K562 (cell line): Measurements from ENCODE around the gene CPSF4. TPM values are rescaled to one million over a fixed set of nuclear protein-coding genes. Genes with fewer than 3 reads are reported as not detected.
"Not testable (repeated sequence)": the region's sequence is repeated elsewhere in the genome, so short reads cannot be mapped to it uniquely, and the experiment has no call there.

Experiments
- ATAC-seq: fragments of 200-7000 bp; cut with Tn5 transposase; 3 replicates; pipeline ENCODE4 v1.9.1; 2020; ENCODE audit warnings: moderate library complexity
- BruUV-seq: library from RNA; stranded (reverse); fragments of 400-500 nt; replicated peaks from 2 replicates; lab custom pipeline; 2021; lab: Mats Ljungman, UMichigan
- CTCF ChIA-PET: fragments of 300-600 bp; formaldehyde crosslinking; extraction: SDS; loops from one replicate; lab custom pipeline; 2021; ENCODE audit warnings: low intra/inter-chr PET ratio; lab: Yijun Ruan, JAX
- POLR2A ChIA-PET: fragments of 300-600, 350-650 bp; sonication (Branson Sonifier 250); formaldehyde crosslinking; extraction: SDS; loops from one replicate; lab custom pipeline; 2021; ENCODE audit warnings: antibody characterized with exemption, inconsistent platforms; lab: Yijun Ruan, JAX
- DNase-seq, 4 experiments: peaks; one replicate each; pipeline versions ENCODE4 v3.0.0 to v3.0.0-alpha.2; 2011 to 2018; ENCODE audit warnings: low spot score in 3 of 4, mixed read lengths in 3 of 4; ENCODE audit errors: extremely low read depth in 1 of 4
- FAIRE-seq: peaks from 2 replicates; lab custom pipeline; 2011; peaks lifted over from hg19 to GRCh38; lab: Jason Lieb, UNC
- H2AFZ ChIP-seq: 2 replicates; pipeline ENCODE4 v1.6.0; 2011; ENCODE audit warnings: low read depth, low read length, control low read depth, inconsistent platforms
- H3K27ac ChIP-seq: fragments of 200-600 bp; 3 replicates; pipeline ENCODE4 v1.8.0; 2011; ENCODE audit warnings: low read depth, mild to moderate bottlenecking, control low read depth, inconsistent platforms, low read length, moderate library complexity, mixed read lengths; ENCODE audit errors: extremely low read depth
- H3K27me3 ChIP-seq, 2 experiments: fragments of 300-600 bp in 1 of 2; 2 replicates in 1 of 2; 3 replicates in 1 of 2; pipeline versions ENCODE4 v1.6.0 to v1.8.0; 2011; ENCODE audit warnings: inconsistent platforms in 2 of 2, low read length in 2 of 2, mild to moderate bottlenecking in 1 of 2, mixed read lengths in 1 of 2, moderate library complexity in 1 of 2; ENCODE audit not compliant: control insufficient read depth in 2 of 2, insufficient read depth in 2 of 2
- H3K36me3 ChIP-seq: fragments of 300-600 bp; 3 replicates; pipeline ENCODE4 v1.8.0; 2011; ENCODE audit warnings: mild to moderate bottlenecking, low read length, inconsistent platforms; ENCODE audit not compliant: control insufficient read depth, insufficient read depth
- H3K4me1 ChIP-seq, 2 experiments: fragments of 200-600 bp in 1 of 2; replicated peaks in 1 of 2; 2 replicates in 1 of 2; 3 replicates in 1 of 2; pipeline versions ENCODE4 v1.5.1 to v1.8.0; 2011; ENCODE audit warnings: inconsistent platforms in 2 of 2, low read length in 2 of 2, mild to moderate bottlenecking in 1 of 2, mixed read lengths in 1 of 2, moderate library complexity in 1 of 2; ENCODE audit not compliant: control insufficient read depth in 2 of 2, insufficient read depth in 2 of 2
- H3K4me2 ChIP-seq: 2 replicates; pipeline ENCODE4 v1.6.1; 2011; ENCODE audit warnings: low read length, control low read depth, inconsistent platforms, mixed read lengths; ENCODE audit not compliant: insufficient read depth
- H3K4me3 ChIP-seq: fragments of 200-600 bp; sonication (generic), shearing (Covaris generic); 2 replicates; pipeline ENCODE4 v1.5.1; 2016; ENCODE audit warnings: control low read depth, inconsistent platforms
- H3K79me2 ChIP-seq: fragments of 200-600 bp; 3 replicates; pipeline ENCODE4 v1.8.0; 2011; ENCODE audit warnings: low read length, inconsistent platforms; ENCODE audit not compliant: control insufficient read depth, insufficient read depth
- H3K9ac ChIP-seq, 2 experiments: 2 replicates each; pipeline versions ENCODE4 v1.6.0 to v1.6.1; 2011; ENCODE audit warnings: low read depth in 2 of 2, low read length in 2 of 2, control low read depth in 1 of 2, inconsistent platforms in 1 of 2, mild to moderate bottlenecking in 1 of 2, mixed read lengths in 1 of 2; ENCODE audit not compliant: insufficient read depth in 1 of 2
- H3K9me1 ChIP-seq: one replicate; pipeline ENCODE4 v1.6.0; 2011; ENCODE audit warnings: inconsistent platforms, mild to moderate bottlenecking, low read length, moderate library complexity; ENCODE audit not compliant: control insufficient read depth, insufficient read depth
- H3K9me3 ChIP-seq: replicated peaks from 2 replicates; pipeline ENCODE4 v1.5.1; 2011; ENCODE audit warnings: low read depth, low read length, inconsistent platforms; ENCODE audit not compliant: control insufficient read depth, insufficient read depth
- H4K20me1 ChIP-seq: replicated peaks from 2 replicates; pipeline ENCODE4 v1.6.1; 2011; ENCODE audit warnings: low read length, inconsistent platforms, mixed read lengths; ENCODE audit not compliant: control insufficient read depth, insufficient read depth
- POLR2G ChIP-seq: fragments of 200-400 bp; formaldehyde crosslinking; IDR thresholded peaks from 2 replicates; pipeline ENCODE4 v1.6.1; 2017; ENCODE audit warnings: low read depth, mild to moderate bottlenecking, antibody characterized with exemption, low read length, moderate library complexity
- WGBS: fragments of 100-300 bp; shearing (Covaris generic); methylation state at CpG from one replicate; pipeline ENCODE4 v1.1.6; 2016; ENCODE audit warnings: low coverage, mixed read lengths; ENCODE audit not compliant: insufficient coverage; ENCODE audit errors: missing lambda C conversion rate; 5-methylcytosine and 5-hydroxymethylcytosine counted together
- in situ Hi-C: fragments of 300-500 bp; cut with MboI; formaldehyde crosslinking; loops from 4 replicates; pipeline ENCODE4 v1.15.0; 2018; ENCODE audit warnings: inconsistent platforms, mixed read lengths
- intact Hi-C: fragments of 100-400 bp; cut with micrococcal nuclease; formaldehyde crosslinking; loops from 2 replicates; pipeline ENCODE4 v1.14.2; 2022
- polyA plus RNA-seq, 8 experiments: library from polyadenylated mRNA; depleted of rRNA in 4 of 8; stranded (reverse) in 5 of 8; unstranded in 3 of 8; fragments of >200 nt; fragmentation: Nextera tagmentation in 2 of 8; fragmentation: Illumina TruSeq in 1 of 8; extraction: Ambion mirVana in 2 of 8; extraction: Trizol in 1 of 8; gene quantifications; 2 replicates each; pipeline versions ENCODE4 v1.2.1 to v1.2.3, GENCODE V29; 2011 to 2014; ENCODE audit warnings: inconsistent platforms in 1 of 8, missing spikeins in 1 of 8
- total RNA-seq, 7 experiments: library from RNA; depleted of rRNA in 6 of 7; stranded (reverse); fragments of >200 nt in 6 of 7; fragmentation: Illumina TruSeq in 2 of 7; extraction: Trizol in 2 of 7; gene quantifications; 2 replicates each; pipeline versions ENCODE4 v1.2.1 to v1.2.3, GENCODE V29; 2011 to 2021; ENCODE audit warnings: low replicate concordance in 1 of 7
- TF ChIP-seq, protein P1 (sequence below), 3 experiments: fragments of 200-800 bp in 1 of 3; fragments of 250-450 bp in 1 of 3; fragments of 450-650 bp in 1 of 3; sonication (Bioruptor Pico) in 1 of 3; sonication (Bioruptor generic) in 1 of 3; formaldehyde crosslinking in 1 of 3; IDR thresholded peaks; 2 replicates each; pipeline versions ENCODE4 v1.6.1 to v1.8.0; 2016 to 2022; ENCODE audit warnings: mild to moderate bottlenecking in 2 of 3, missing genetic modification characterization in 2 of 3, missing compliant biosample characterization in 1 of 3, moderate library complexity in 1 of 3

The CPSF4 gene
- total and polyA plus RNA-seq, 9 of the 15 experiments (the other 6 are each of a cell fraction or from before 2014, with no cell fraction given): 16.9 to 118 (median 71.7) TPM

DNA sequence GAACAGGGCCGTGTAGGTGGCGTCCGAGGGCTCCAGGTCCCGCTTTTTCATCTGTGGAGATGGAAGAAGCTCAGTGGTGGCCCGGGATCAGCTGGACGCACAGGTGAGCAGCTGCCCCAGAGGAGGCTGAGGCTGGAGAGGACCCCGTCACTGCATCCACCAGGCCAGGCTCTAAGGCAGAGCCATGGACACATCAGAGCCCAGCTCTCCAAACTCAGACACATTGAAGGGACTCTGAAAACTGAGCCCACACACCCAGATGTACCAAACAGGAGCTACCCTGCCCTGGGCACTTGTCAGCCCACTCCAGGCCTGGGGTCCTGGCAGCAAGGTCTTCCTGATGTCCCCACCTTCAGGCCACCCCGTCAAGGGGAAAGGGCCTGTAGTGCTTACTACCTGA is 9.0 kb upstream of the CPSF4 start:
- Histone ChIP-seq H3K9ac (peak overlapping the region in 1 of 2 experiments; percentile 17; a peak in 1 of 4 replicates), H3K79me2 (no peaks in the 10 kb centered on the region), H3K4me2 (no peak overlapping the region), H2AFZ (no peak overlapping the region), H3K9me1 (no peaks in the 10 kb centered on the region), H4K20me1 (no peaks in the 10 kb centered on the region), H3K9me3 (no peaks in the 10 kb centered on the region), H3K4me1 (peaks cover 0 to 10% of the 10 kb centered on the region in 2 experiments; a peak in 1 of 5 replicates), H3K27me3 (no peaks in the 10 kb centered on the region), H3K27ac (no peak overlapping the region), H3K36me3 (peaks cover 72% of the 10 kb centered on the region; the same call in 2 of the 3 replicates), H3K4me3 (no peak overlapping the region)
- intact Hi-C loops (no loop called here), in situ Hi-C loops (no loop called here)
- TF ChIP-seq, protein P1, sequence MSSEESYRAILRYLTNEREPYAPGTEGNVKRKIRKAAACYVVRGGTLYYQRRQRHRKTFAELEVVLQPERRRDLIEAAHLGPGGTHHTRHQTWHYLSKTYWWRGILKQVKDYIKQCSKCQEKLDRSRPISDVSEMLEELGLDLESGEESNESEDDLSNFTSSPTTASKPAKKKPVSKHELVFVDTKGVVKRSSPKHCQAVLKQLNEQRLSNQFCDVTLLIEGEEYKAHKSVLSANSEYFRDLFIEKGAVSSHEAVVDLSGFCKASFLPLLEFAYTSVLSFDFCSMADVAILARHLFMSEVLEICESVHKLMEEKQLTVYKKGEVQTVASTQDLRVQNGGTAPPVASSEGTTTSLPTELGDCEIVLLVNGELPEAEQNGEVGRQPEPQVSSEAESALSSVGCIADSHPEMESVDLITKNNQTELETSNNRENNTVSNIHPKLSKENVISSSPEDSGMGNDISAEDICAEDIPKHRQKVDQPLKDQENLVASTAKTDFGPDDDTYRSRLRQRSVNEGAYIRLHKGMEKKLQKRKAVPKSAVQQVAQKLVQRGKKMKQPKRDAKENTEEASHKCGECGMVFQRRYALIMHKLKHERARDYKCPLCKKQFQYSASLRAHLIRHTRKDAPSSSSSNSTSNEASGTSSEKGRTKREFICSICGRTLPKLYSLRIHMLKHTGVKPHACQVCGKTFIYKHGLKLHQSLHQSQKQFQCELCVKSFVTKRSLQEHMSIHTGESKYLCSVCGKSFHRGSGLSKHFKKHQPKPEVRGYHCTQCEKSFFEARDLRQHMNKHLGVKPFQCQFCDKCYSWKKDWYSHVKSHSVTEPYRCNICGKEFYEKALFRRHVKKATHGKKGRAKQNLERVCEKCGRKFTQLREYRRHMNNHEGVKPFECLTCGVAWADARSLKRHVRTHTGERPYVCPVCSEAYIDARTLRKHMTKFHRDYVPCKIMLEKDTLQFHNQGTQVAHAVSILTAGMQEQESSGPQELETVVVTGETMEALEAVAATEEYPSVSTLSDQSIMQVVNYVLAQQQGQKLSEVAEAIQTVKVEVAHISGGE (CRISPR knock-in tag; IDR thresholded peaks at IDR 0.05): no peak
- TF ChIP-seq POLR2G: 0 out of 2 replicates have a peak, but pooled peaks have one; percentile 5
- BruUV-seq: no TSS peak
- ChIA-PET POLR2A (interaction anchor here (0.9 to 1.8 kb wide), 3 partner anchors 9 to 27 kb away, joined by 3 to 12 read pairs (median 10); partner anchors contain the start of genes BUD31 and PDAP1), CTCF (no interaction called here)
- FAIRE-seq (no peak), ATAC-seq (no peak; the same call in 2 of the 3 replicates), DNase-seq (no peak)
- 93% methylated on average over 8 of the region's 8 CpGs for WGBS

DNA sequence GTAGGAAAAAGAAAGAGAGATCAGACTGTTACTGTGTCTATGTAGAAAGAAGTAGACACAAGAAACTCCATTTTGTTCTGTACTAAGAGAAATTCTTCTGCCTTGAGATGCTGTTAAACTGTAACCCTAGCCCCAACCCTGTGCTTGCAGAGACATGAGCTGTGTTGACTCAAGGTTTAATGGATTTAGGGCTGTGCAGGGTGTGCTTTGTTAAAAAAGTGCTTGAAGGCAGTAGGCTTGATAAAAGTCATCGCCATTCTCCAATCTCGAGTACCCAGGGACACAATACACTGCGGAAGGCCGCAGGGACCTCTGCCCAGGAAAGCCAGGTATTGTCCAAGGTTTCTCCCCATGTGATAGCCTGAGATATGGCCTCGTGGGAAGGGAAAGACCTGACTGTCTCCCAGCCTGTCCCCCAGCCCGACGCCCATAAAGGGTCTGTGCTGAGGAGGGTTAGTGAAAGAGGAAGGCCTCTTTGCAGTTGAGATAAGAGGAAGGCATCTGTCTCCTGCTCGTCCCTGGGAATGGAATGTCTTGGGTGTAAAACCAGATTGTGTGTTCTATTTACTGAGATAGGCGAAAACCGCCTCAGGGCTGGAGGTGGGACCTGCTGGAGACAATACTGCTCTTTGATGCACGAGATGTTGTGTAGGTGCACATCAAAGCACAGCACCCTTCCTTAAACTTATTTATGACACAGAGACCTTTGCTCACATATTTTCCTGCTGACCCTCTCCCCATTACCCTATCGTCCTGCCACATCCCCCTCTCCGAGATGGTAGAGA is 6.8 kb upstream of the CPSF4 start:
- POLR2A ChIA-PET: interaction anchor here (0.7 kb wide), 1 partner anchor 16 kb away, joined by 3 read pairs; no protein-coding TSS in a partner anchor
- FAIRE-seq, in situ Hi-C loops, H3K4me2 ChIP-seq, H3K27ac ChIP-seq, ATAC-seq, BruUV-seq, DNase-seq, H2AFZ ChIP-seq, CTCF ChIA-PET, H3K9ac ChIP-seq, H3K9me3 ChIP-seq, H4K20me1 ChIP-seq, H3K4me3 ChIP-seq, H3K9me1 ChIP-seq, H3K27me3 ChIP-seq, H3K79me2 ChIP-seq, intact Hi-C loops: not testable (repeated sequence)
- Histone ChIP-seq H3K4me1 (peaks cover 0 to 13% of the 10 kb centered on the region in 2 experiments; a peak in 2 of 5 replicates), H3K36me3 (peaks cover 72% of the 10 kb centered on the region; the same call in 2 of the 3 replicates)
- 68% methylated on average over 12 of the region's 13 CpGs for WGBS
